A549 (cell line): ENCODE measurements around the gene KNCN. TPM values are rescaled to one million over a fixed set of nuclear protein-coding genes. Genes with fewer than 3 reads are reported as not detected.

Experiments
- ATAC-seq, 2 experiments: fragments of 200-7000 bp in 1 of 2; fragments of >200 bp in 1 of 2; cut with Nextera tagmentation in 1 of 2; cut with Tn5 transposase in 1 of 2; 3 replicates each; pipeline versions ENCODE4 v1.8.0 to v1.9.1; 2018 to 2020; ENCODE audit warnings: mild to moderate bottlenecking in 1 of 2, moderate library complexity in 1 of 2
- CTCF ChIA-PET: fragments of 300-600 bp; sonication (Branson Sonifier 250); formaldehyde crosslinking; extraction: SDS; loops from one replicate; lab custom pipeline; 2021; ENCODE audit warnings: antibody characterized with exemption, inconsistent platforms; lab: Yijun Ruan, JAX
- POLR2A ChIA-PET: fragments of 350-600 bp; formaldehyde crosslinking; extraction: SDS; loops from one replicate; lab custom pipeline; 2021; ENCODE audit warnings: antibody characterized with exemption, inconsistent platforms; lab: Yijun Ruan, JAX
- DNase-seq, 2 experiments: peaks; one replicate each; pipeline versions ENCODE4 v3.0.0 to v3.0.0-alpha.2; 2011 to 2016; ENCODE audit warnings: low read depth in 1 of 2, low spot score in 1 of 2
- FAIRE-seq: peaks from 2 replicates; lab custom pipeline; 2011; peaks lifted over from hg19 to GRCh38; lab: Jason Lieb, UNC
- H3K27ac ChIP-seq, 2 experiments: fragments of >200 bp; sonication (Bioruptor Twin); formaldehyde crosslinking; 3 replicates each; pipeline ENCODE4 v1.5.1; 2016 to 2017
- H3K4me1 ChIP-seq: fragments of >200 bp; sonication (Bioruptor Twin); formaldehyde crosslinking; 3 replicates; pipeline ENCODE4 v1.6.1; 2016
- H3K4me2 ChIP-seq: fragments of >200 bp; sonication (Bioruptor Twin); formaldehyde crosslinking; 3 replicates; pipeline ENCODE4 v1.6.1; 2016
- H3K4me3 ChIP-seq: fragments of >200 bp; sonication (Bioruptor Twin); formaldehyde crosslinking; 3 replicates; pipeline ENCODE4 v1.5.1; 2016
- H3K9me3 ChIP-seq: fragments of >200 bp; sonication (Bioruptor Twin); formaldehyde crosslinking; 3 replicates; pipeline ENCODE4 v1.6.1; 2016
- CEBPB ChIP-seq, 2 experiments: fragments of >200 bp in 1 of 2; sonication (Bioruptor Twin) in 1 of 2; formaldehyde crosslinking in 1 of 2; IDR thresholded peaks; 2 replicates each; pipeline ENCODE4 v1.6.1; 2012 to 2016
- CHD2 ChIP-seq: fragments of 150-350 bp; IDR thresholded peaks from 2 replicates; pipeline ENCODE4 v1.6.1; 2014; ENCODE audit warnings: low read length; ENCODE audit not compliant: partially characterized antibody
- CHD4 ChIP-seq: fragments of 200-600 bp; sonication (generic); IDR thresholded peaks from 2 replicates; pipeline ENCODE4 v1.6.1; 2016; ENCODE audit warnings: antibody characterized with exemption, mild to moderate bottlenecking, borderline replicate concordance
- ELK1 ChIP-seq: fragments of 150-350 bp; IDR thresholded peaks from 2 replicates; pipeline ENCODE4 v1.6.1; 2014; ENCODE audit warnings: low read depth, mild to moderate bottlenecking, low read length
- EP300 ChIP-seq, 2 experiments: fragments of >200 bp; sonication (Bioruptor Twin); formaldehyde crosslinking; IDR thresholded peaks; 2 replicates in 1 of 2; 3 replicates in 1 of 2; pipeline ENCODE4 v1.6.1; 2016 to 2017
- ESRRA ChIP-seq: fragments of 150-350 bp; IDR thresholded peaks from 2 replicates; pipeline ENCODE4 v1.6.1; 2014; ENCODE audit warnings: mild to moderate bottlenecking, low read length, borderline replicate concordance
- FOSB ChIP-seq: fragments of 250-450 bp; sonication (Bioruptor Pico); IDR thresholded peaks from 2 replicates; pipeline ENCODE4 v1.5.0; 2020; ENCODE audit warnings: mild to moderate bottlenecking, moderate library complexity
- GATA3 ChIP-seq: IDR thresholded peaks from 2 replicates; pipeline ENCODE4 v1.6.1; 2012; ENCODE audit warnings: borderline replicate concordance
- HES2 ChIP-seq: fragments of >200 bp; sonication (Bioruptor Twin); formaldehyde crosslinking; IDR thresholded peaks from 2 replicates; pipeline ENCODE4 v1.6.1; 2016
- HOXB5 ChIP-seq: fragments of 250-450 bp; sonication (Bioruptor Pico); IDR thresholded peaks from 2 replicates; pipeline ENCODE4 v1.5.0; 2020; ENCODE audit warnings: mild to moderate bottlenecking, moderate library complexity
- KDM1A ChIP-seq: fragments of 200-600 bp; sonication (generic); IDR thresholded peaks from 2 replicates; pipeline ENCODE4 v1.6.1; 2016; ENCODE audit warnings: low read depth, mild to moderate bottlenecking
- MAFK ChIP-seq: fragments of 450-650 bp; IDR thresholded peaks from 2 replicates; pipeline ENCODE4 v1.6.1; 2014; ENCODE audit not compliant: partially characterized antibody
- MAX ChIP-seq: IDR thresholded peaks from 2 replicates; pipeline ENCODE4 v1.6.1; 2012
- NFE2L2 ChIP-seq: fragments of 150-350 bp; conservative IDR thresholded peaks from 2 replicates; pipeline ENCODE4 v1.6.1; 2014; ENCODE audit warnings: low read length
- PBX3 ChIP-seq: IDR thresholded peaks from 2 replicates; pipeline ENCODE4 v1.6.1; 2012
- PHF8 ChIP-seq: fragments of 200-600 bp; sonication (generic); IDR thresholded peaks from 2 replicates; pipeline ENCODE4 v1.6.1; 2016; ENCODE audit warnings: low read depth, mild to moderate bottlenecking, antibody characterized with exemption, moderate library complexity, borderline replicate concordance
- TP53 ChIP-seq: fragments of 250-450 bp; sonication (Bioruptor Pico); IDR thresholded peaks from 2 replicates; pipeline ENCODE4 v1.5.0; 2021; ENCODE audit warnings: mild to moderate bottlenecking, moderate library complexity
- ZC3H11A ChIP-seq: fragments of 450-650 bp; IDR thresholded peaks from 2 replicates; pipeline ENCODE4 v1.6.1; 2014; ENCODE audit warnings: antibody characterized with exemption, mild to moderate bottlenecking
- ZNF302 ChIP-seq: fragments of 250-450 bp; sonication (Bioruptor Pico); IDR thresholded peaks from 2 replicates; pipeline ENCODE4 v1.9.0; 2021; ENCODE audit warnings: inconsistent platforms, mild to moderate bottlenecking, moderate library complexity
- WGBS: methylation state at CpG from one replicate; pipeline ENCODE4 v1.1.6; 2017; ENCODE audit errors: missing lambda C conversion rate; 5-methylcytosine and 5-hydroxymethylcytosine counted together
- polyA plus RNA-seq, 4 experiments: library from polyadenylated mRNA; depleted of rRNA in 3 of 4; stranded (reverse); fragments of >200 nt; fragmentation: RNase III in 1 of 4; extraction: RNeasy Plus Mini Kit Qiagen cat#74134 plus additional on column Dnase treatment in 1 of 4; gene quantifications; 2 replicates in 3 of 4; 3 replicates in 1 of 4; pipeline ENCODE4 v1.2.3, GENCODE V29; 2011 to 2017

KNCN gene
- polyA plus RNA-seq, 2 of the 4 experiments (the other 2 are of a cell fraction) = not detected

GRCh38 chr1:46580140-46580903 lies 28.9 kb upstream of the KNCN start (continued):
- TF ChIP-seq PBX3 (no peak), EP300 (IDR thresholded peaks at IDR 0.05) (no peak), CHD4 (no peak), ZNF302 (CRISPR knock-in tag) (no peak), PHF8 (no peak), KDM1A (no peak)

- 91% methylated on average over 4 of the region's 4 CpGs for WGBS
- ATAC-seq (no peak), DNase-seq (no peak), FAIRE-seq (no peak)
- Histone ChIP-seq H3K4me2 (no peak overlapping the region), H3K4me3 (no peak overlapping the region), H3K27ac (no peak overlapping the region), H3K9me3 (no peaks in the 10 kb centered on the region), H3K4me1 (no peaks in the 10 kb centered on the region)
- TF ChIP-seq MAFK (no peak), GATA3 (no peak), ZC3H11A (no peak), HES2 (no peak), TP53 (CRISPR knock-in tag) (no peak), FOSB (CRISPR knock-in tag) (no peak)
- CTCF ChIA-PET = interaction anchor here (1.5 kb wide), 1 partner anchor 40 kb away, joined by 4 read pairs; no protein-coding TSS in a partner anchor
- POLR2A ChIA-PET = no interaction called here
These were observed 26.2 kb upstream of the KNCN start for GRCh38 chr1:46577671-46578070.

GRCh38 chr1:46576596-46576995 lies 25.1 kb upstream of the KNCN start:
- DNase-seq = no peak
- WGBS = 79% methylated on average over 6 of the region's 6 CpGs
- H3K4me1 ChIP-seq = no peaks in the 10 kb centered on the region
- no peak for FAIRE-seq
- no peak overlapping the region for H3K27ac ChIP-seq
- no peak for TF ChIP-seq CEBPB (IDR thresholded peaks at IDR 0.05)
- no peak for TF ChIP-seq HOXB5 (CRISPR knock-in tag)
- no peak for TF ChIP-seq NFE2L2
- no peak for TF ChIP-seq ESRRA
- TF ChIP-seq PHF8 = no peak
- TF ChIP-seq PBX3 = no peak
- no peak for TF ChIP-seq ZC3H11A
- TF ChIP-seq ELK1 = no peak
- ATAC-seq = no peak
- POLR2A ChIA-PET = no interaction called here
- CTCF ChIA-PET = interaction anchor here (1.5 kb wide), 1 partner anchor 39 kb away, joined by 4 read pairs; no protein-coding TSS in a partner anchor
- H3K4me3 ChIP-seq = no peak overlapping the region
- no peak overlapping the region for H3K4me2 ChIP-seq
- H3K9me3 ChIP-seq = no peaks in the 10 kb centered on the region

- POLR2A ChIA-PET = no interaction called here
- H3K4me1 ChIP-seq = no peaks in the 10 kb centered on the region
- FAIRE-seq = no peak
- WGBS = 86% methylated on average over 3 of the region's 3 CpGs
- no peak overlapping the region for H3K4me3 ChIP-seq
- no peaks in the 10 kb centered on the region for H3K9me3 ChIP-seq
- DNase-seq = no peak
- no peak for TF ChIP-seq TP53 (CRISPR knock-in tag)
- TF ChIP-seq MAX = no peak
- no peak for TF ChIP-seq CHD2
- CTCF ChIA-PET = no interaction called here
- no peak overlapping the region for H3K27ac ChIP-seq
- H3K4me2 ChIP-seq = no peak overlapping the region
- ATAC-seq = no peak
These were observed 24.3 kb upstream of the KNCN start for GRCh38 chr1:46575778-46576177.
